Measurements from ENCODE around the gene STK32C.

Gene STK32C

DNA sequence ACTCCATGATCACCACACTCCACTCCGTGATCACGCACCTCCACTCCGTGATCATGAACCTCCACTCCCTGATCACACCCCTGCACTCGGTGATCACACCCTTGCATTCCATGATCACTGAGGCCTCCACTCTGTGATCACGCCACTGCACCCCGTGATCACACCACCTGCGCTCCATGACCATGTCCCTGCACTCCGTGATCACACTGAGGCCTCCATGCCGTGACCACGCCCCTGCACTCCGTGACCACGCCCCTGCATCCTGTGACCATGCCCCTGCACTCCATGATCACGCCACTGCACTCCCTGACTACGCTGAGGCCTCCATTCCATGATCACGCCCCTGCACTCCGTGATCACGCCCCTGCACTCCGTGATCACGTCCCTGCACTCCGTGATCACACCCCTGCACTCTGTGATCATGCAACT lies 27.1 kb downstream of the STK32C start:
- H3K4me3 ChIP-seq (ENCODE audit: low read length), result no peak overlapping the region
- TF ChIP-seq, protein P1, sequence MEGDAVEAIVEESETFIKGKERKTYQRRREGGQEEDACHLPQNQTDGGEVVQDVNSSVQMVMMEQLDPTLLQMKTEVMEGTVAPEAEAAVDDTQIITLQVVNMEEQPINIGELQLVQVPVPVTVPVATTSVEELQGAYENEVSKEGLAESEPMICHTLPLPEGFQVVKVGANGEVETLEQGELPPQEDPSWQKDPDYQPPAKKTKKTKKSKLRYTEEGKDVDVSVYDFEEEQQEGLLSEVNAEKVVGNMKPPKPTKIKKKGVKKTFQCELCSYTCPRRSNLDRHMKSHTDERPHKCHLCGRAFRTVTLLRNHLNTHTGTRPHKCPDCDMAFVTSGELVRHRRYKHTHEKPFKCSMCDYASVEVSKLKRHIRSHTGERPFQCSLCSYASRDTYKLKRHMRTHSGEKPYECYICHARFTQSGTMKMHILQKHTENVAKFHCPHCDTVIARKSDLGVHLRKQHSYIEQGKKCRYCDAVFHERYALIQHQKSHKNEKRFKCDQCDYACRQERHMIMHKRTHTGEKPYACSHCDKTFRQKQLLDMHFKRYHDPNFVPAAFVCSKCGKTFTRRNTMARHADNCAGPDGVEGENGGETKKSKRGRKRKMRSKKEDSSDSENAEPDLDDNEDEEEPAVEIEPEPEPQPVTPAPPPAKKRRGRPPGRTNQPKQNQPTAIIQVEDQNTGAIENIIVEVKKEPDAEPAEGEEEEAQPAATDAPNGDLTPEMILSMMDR (IDR thresholded peaks at IDR 0.05; ENCODE audit: insufficient read depth, low read depth, low read length, missing control alignments), result no peak
- DNase-seq (ENCODE audit: low read depth), result no peak

DNA sequence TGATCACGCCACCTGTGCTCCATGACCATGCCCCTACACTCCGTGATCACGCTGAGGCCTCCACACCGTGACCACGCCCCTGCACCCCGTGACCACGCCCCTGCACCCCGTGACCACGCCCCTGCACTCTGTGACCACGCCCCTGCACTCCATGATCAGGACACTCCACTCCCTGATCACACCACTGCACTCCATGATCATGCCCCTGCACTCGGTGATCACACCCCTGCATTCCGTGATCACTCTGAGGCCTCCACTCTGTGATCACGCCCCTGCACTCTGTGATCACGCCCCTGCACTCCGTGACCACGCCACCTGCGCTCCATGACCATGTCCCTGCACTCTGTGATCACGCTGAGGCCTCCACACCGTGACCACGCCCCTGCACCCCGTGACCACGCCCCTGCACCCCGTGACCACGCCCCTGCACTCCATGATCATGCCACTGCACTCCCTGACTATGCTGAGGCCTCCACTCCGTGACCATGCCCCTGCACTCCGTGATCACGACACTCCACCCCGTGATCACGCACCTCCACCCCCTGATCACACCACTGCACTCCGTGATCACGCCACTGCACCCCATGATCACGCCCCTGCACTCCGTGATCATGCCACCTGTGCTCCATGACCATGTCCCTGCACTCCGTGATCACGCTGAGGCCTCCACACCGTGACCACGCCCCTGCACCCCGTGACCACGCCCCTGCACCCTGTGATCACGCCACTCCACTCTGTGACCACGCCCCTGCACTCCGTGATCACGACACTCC lies 27.7 kb downstream of the STK32C start:
- H3K4me3 ChIP-seq (ENCODE audit: low read length), result no peak overlapping the region
- TF ChIP-seq, protein P1 (IDR thresholded peaks at IDR 0.05; ENCODE audit: insufficient read depth, low read depth, low read length, missing control alignments), result no peak
- DNase-seq (ENCODE audit: low read depth), result no peak

DNA sequence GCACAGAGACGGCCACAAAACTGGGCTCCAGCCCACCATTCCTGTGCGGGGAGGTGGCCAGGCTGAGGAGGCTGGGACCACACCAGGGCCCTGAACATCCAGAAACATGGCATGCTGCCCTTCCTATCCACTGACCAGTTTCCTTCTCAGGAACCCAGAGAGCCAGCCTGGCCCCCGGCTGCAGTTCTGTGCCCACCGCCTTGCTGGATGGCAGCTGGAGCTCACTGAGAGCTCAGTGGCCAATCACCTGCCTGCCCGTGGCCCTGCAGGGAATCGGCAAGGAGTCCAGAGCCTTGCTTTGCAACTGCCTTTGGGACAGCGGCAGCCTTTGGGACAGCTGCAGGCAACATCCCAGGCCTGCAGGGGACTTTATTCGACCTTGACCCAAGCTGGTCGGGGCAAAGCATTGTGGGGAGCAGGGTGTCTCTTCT lies 30.4 kb downstream of the STK32C start:
- TF ChIP-seq, protein P1 (IDR thresholded peaks at IDR 0.05; ENCODE audit: insufficient read depth, low read depth, low read length, missing control alignments), result no peak
- no peak overlapping the region for H3K4me3 ChIP-seq (ENCODE audit: low read length)
- no peak for DNase-seq (ENCODE audit: low read depth)

DNA sequence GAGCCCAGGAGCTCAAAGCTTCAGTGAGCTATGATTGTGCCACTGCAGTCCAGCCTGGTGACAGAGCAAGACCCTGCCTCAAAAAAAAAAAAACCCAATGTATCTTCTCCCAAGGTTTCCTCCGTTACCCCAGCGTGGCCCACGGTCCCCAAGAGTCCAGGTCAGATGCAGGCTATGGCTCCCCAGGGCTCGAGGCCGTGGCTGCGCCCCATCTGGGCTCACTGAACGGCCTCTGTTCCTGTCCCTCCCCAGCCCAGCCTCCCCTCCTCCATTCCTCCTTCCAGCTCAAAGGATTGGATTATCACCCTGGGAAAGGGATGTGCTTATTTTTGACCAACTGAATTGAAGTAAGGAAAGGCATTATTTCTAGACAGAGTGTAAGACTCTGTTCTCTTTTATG lies 31.0 kb downstream of the STK32C start:
- no peak overlapping the region for H3K4me3 ChIP-seq (ENCODE audit: low read length)
- TF ChIP-seq, protein P1 (IDR thresholded peaks at IDR 0.05; ENCODE audit: insufficient read depth, low read depth, low read length, missing control alignments), result no peak
- DNase-seq (ENCODE audit: low read depth), result no peak

DNA sequence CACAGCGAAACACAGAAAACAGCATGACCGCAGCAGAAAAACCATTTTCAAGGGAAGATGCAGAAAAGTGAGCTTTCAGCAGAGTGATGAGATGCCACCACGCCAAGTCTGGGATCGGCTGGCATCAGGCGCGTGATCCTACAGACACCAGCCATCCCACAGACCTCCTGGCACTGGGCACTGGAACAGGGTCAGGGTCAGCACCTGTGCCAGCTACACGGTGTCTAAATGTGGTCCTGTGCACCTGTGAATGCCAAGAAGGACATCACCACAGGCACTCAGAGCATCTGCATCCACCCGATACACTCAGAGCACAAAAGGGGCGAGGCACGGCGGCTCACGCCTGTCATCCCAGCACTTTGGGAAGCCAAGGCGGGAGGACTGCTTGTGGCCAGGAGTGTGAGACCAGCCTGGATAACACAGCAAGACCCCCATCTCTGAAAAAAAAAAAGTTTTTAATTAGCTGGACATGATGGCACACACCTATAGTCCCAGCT lies 31.5 kb downstream of the STK32C start:
- TF ChIP-seq, protein P1 (IDR thresholded peaks at IDR 0.05; ENCODE audit: insufficient read depth, low read depth, low read length, missing control alignments), result no peak
- DNase-seq (ENCODE audit: low read depth), result no peak
- no peak overlapping the region for H3K4me3 ChIP-seq (ENCODE audit: low read length)

DNA sequence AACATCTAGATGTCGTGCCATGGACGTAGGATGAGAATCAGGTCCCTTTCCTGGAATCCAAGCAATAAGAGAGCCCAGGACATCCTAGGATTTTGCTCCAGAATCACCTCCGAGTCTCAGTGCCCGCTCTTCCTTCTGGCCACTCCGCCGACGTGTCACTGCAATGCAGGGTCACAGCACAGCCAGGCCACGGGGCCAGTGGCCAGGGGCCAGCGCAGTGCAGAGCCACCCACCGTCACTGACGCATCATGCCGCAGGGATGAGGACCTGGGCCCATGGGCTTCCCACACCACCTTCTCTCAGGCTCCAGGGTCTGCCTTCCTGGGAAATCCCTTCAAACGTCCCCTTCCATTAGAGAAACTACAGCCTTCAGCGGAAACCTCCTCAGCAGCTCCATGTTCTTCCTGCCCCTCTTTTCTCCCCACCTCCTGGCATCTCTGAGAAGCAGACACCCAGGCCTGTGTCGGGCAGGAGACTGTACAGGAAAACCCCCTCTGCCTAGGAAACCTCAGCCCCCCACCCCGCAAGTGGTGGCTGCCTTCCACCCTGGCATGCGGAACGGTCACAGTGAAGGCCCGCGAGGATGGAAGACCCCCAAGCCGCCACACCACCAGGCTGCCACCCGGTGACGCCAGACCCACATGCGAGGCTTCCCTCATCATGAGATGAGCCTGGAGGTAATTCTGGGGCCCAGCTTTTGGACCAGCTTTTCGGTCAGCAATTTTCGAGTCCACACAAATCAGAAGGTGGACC lies 32.1 kb downstream of the STK32C start:
- H3K4me3 ChIP-seq (ENCODE audit: low read length), result no peak overlapping the region
- DNase-seq (ENCODE audit: low read depth), result no peak
- TF ChIP-seq, protein P1 (IDR thresholded peaks at IDR 0.05; ENCODE audit: insufficient read depth, low read depth, low read length, missing control alignments), result no peak
